HG03196 (cell line): Measurements from ENCODE around the gene PCDHB1.

Experiments
- ATAC-seq: cut with Tn5 transposase; IDR thresholded peaks from one replicate; pipeline ENCODE4 v1.9.1; 2021; ENCODE audit not compliant: unreplicated experiment

The PCDHB1 gene

DNA sequence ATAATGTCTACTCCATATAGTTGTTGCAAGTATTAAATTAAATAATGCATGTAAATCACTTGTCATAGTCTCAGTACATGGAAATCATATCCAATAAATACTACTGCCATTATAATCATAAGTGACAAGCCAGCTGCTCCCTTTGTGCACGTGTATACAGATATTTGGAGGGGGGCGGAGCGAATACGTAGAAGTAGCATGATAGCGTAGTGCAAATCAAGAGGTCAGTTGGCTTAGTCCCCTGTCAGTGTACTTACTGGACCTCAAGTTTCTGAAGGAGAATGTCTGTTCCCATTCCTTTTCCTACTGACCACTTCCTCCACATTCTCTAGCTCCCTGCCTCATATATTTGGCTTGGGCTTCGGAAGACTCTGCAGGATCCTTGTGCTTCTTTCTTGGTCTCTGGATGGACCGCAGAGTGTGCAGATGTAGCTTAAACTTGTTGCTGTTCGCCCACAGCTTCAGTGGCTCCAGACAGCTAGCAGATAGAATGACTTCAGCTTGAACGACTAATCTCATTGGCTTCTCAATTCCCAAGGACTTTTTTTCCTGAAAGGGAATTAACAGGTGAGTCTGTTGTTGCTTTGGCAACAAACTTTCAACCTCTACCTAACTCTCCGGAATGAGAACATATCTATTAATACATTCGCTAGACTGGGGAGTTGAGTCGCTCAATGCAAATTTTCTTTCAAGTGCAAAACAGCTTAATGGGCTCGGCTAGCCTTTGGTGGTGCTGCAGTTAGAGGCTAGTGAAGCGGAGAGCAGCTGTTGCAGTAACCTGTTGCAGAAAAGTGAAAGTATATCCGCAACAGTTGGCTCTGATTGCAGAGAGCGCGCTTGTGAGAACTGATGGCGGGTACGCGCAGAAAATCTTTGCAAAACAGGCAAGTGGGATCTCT lies at the start of gene PCDHB1:
Gene PCDHB1 (plus strand): TSS at position 753 of the 899 bp plus-strand sequence. CDS start 97 bp downstream, at position 850.
- ATAC-seq = no peak

- no peak for ATAC-seq
Observed at GRCh38 chr5:141001446-141001843, 49.7 kb upstream of the PCDHB1 start.

GRCh38 chr5:141001844-141002604 lies 49.1 kb upstream of the PCDHB1 start:
- no peak for ATAC-seq

DNA sequence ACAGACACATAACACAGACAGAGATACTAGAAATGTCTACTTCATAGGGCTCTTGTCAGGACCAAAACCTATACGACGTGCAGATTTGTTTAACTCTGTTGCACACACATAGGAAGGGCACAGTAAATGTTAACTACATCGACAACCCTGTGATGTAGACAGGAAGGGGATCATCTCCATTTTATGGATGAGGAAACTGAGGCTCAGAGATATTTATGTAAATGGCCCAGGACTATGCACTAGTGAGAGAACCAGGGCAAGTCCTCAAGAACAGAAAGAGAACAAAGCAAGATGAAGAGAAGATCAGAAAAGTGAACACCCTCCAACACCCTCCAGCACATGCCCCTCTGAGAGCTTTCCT lies 48.6 kb upstream of the PCDHB1 start:
- ATAC-seq = no peak

- no peak for ATAC-seq
Observed at GRCh38 chr5:141003031-141003430, 48.1 kb upstream of the PCDHB1 start.

GRCh38 chr5:141003791-141004611 lies 47.2 kb upstream of the PCDHB1 start:
- no peak for ATAC-seq

GRCh38 chr5:141007791-141008190 lies 43.4 kb upstream of the PCDHB1 start:
- ATAC-seq = no peak

- no peak for ATAC-seq
Observed at GRCh38 chr5:141010047-141010793, 41.0 kb upstream of the PCDHB1 start.

DNA sequence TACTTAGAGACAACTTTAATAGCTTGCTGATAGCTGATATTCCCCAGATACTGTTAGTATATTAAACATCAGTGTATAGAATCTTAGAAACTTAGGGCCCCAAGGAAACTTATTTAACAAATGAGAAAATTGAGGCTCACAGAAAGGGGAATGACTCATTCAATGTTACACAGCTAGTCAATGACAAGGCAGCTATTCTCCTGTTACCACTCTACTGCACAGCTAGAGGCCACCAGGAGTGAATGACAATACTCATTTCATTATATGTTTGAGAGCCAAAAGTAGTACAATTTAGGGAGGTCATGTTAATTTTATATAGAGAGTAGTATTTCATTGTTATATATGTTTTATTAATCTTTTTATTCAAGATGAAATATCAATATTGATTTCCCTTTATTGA lies 33.2 kb upstream of the PCDHB1 start:
- ATAC-seq = no peak

DNA sequence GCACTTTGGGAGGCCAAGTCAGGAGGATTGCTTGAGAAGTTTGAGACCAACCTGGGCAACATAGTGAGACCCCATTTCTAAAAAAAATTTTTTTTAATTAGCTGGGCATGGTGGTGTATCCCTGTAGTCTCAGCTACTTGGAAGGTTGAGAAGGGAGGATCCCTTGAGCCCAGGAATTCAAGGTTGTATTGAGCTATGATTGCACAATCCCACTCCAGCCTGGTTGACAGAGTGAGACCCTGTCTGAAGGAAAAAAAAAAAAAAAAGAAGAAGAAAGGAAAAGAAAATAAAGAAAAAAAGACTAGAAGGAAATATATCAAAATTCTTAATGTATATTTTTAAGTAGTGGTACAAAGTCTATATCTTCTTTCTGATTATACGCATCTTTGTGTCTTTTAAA lies 28.8 kb upstream of the PCDHB1 start:
- ATAC-seq = no peak

DNA sequence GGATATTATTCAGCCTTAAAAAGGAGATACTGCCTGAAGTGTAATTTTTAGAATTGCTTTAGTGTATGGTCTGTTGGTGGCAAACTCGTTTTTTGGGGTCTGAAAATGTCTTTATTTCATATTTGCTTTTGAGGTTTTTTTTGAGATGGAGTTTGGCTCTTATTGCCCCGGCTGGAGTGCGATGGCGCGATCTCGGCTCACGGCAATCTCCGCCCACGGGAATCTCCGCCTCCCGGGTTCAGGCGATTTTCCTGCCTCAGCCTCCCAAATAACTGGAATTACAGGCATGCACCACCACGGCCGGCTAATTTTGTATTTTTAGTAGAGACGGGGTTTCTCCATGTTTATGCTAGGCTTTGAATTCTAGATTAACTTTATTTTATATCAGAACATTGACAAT lies 20.2 kb upstream of the PCDHB1 start:
- no peak for ATAC-seq

- no peak for ATAC-seq
Observed at GRCh38 chr5:141032626-141033025, 18.5 kb upstream of the PCDHB1 start.

DNA sequence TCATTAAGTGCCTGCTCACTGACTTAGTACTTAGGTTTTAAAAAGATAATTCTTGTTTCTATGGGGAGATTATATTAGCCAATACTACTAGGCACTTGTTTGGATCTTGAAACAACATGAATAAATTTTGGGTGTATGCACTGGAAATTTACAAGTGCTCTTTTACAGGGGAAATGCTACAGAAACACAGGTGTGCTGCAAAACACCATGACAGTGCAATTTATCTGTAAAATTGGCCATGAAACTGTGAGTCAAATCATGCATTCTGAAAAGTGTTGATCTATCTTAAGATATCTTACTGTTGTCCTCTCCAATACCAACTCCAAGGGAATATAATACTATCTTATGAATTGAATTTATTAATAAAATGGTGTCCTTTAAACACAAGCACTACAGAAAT lies 12.1 kb upstream of the PCDHB1 start:
- no peak for ATAC-seq

- ATAC-seq = no peak
Observed at GRCh38 chr5:141039517-141039916, 11.7 kb upstream of the PCDHB1 start.

DNA sequence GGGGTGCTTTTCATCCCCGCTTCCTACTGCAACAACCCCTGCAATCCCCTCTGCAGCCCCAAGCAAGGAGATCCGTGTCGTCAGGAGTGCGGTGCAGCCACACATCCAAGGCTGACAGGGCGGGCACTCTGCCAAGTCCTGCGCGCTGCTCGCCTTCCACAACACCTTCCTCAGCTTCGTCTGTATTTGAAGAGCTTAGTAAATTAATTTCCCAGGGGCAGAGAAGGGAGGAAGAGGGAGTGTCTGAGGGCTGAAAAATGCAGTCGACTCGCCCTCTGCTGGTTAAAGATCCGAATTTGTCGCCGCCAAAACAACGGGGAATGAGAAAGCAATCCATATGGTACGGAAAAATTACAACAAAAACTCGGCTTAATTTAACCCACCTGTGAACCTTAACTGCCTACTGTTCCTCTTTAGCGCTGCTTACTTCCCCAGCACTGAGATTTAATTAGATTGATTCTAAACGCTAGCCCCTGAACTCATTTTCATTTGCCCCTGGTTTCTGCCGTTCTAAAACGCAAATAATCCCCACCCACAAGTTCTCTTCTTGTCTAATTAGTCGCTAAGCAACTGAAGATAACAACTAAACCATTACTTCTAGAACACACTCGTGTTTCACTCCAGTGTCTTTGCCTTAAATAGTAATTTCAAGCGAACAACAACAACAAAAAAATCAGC lies 10.9 kb upstream of the PCDHB1 start:
- no peak for ATAC-seq

GRCh38 chr5:141040771-141041426 lies 10.3 kb upstream of the PCDHB1 start:
- ATAC-seq = peak; percentile 63

DNA sequence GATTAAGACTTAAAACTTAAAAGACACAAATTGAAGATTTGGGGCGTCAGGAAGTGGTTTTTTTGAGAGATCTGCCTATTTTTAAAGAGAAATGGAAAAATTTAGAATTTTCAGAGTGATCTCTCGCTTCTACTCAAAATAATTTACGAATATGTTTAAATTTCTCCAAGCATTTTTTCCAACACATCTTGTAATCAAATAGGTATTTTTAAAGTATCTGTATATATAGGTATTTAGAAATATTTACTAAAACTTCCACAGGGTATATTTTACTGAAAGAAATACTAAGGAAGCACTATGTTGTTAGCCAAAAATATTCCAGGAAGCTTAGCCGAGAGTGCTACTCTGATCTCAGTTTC lies 9.8 kb upstream of the PCDHB1 start:
- ATAC-seq = no peak

DNA sequence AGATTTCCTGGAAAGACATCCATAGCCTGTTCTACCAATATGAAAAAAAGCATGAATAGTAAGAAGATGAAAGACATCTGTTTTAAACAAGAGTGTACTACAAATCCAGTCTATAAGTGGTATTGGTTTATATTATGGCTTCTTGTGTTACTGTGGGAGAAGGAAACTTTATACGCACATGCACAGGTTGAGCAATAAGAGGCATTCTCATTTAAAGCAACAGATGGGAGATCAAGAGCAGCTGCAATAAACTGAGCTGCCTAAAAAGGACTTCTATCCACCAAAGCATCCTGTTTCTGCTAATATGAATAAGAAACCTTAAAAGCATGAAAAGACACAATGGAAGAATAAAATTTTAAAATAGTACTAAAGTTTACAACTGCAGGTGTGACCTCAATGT lies 8.6 kb upstream of the PCDHB1 start:
- no peak for ATAC-seq

GRCh38 chr5:141051521-141051866 lies 320 bp downstream of the PCDHB1 start:
- ATAC-seq = no peak

- ATAC-seq = no peak
Observed at GRCh38 chr5:141077826-141078225, 26.7 kb downstream of the PCDHB1 start.
